Omental fat pad (tissue), 4 donors: ENCODE data around the gene ANKK1. TPM values are rescaled to one million over a fixed set of nuclear protein-coding genes. Genes with fewer than 3 reads are reported as not detected.

Experiments
- ATAC-seq: fragments of 150-250 bp; one replicate; pipeline ENCODE4 v1.9.1; 2016; ENCODE audit warnings: mild to moderate bottlenecking, moderate library complexity; ENCODE audit not compliant: low FRiP score
- DNase-seq: peaks from one replicate; pipeline ENCODE4 v3.0.0-alpha.2; 2019; ENCODE audit warnings: low spot score
- CTCF ChIP-seq, 3 donors: fragments of 450-650 bp; IDR thresholded peaks; one replicate each; pipeline ENCODE4 v1.5.1; 2016 to 2017; ENCODE audit warnings: antibody characterized with exemption in 3 of 3, mild to moderate bottlenecking in 3 of 3, moderate library complexity in 2 of 3
- total RNA-seq, 4 donors: library from RNA; depleted of rRNA; stranded (reverse); fragments of >200 nt; gene quantifications; one replicate each; pipeline ENCODE4 v1.1.0, GENCODE V29; 2016

The ANKK1 gene
- total RNA-seq, 4 donors from 2014 or later: 0.24 to 1.7 TPM; not detected in 2

GRCh38 chr11:113408206-113408605, 20.6 kb downstream of the ANKK1 start:
- no peak for TF ChIP-seq CTCF (IDR thresholded peaks at IDR 0.05)
- DNase-seq (no peak), ATAC-seq (no peak)

- ATAC-seq (no peak), DNase-seq (no peak)
- TF ChIP-seq CTCF (IDR thresholded peaks at IDR 0.05): no peak
Measured at GRCh38 chr11:113408887-113409286, 21.3 kb downstream of the ANKK1 start.

GRCh38 chr11:113409526-113409925, 21.9 kb downstream of the ANKK1 start:
- no peak for DNase-seq
- no peak for TF ChIP-seq CTCF (IDR thresholded peaks at IDR 0.05)
- no peak for ATAC-seq

GRCh38 chr11:113410414-113411135, 23.0 kb downstream of the ANKK1 start:
- DNase-seq: no peak
- ATAC-seq: no peak
- no peak for TF ChIP-seq CTCF (IDR thresholded peaks at IDR 0.05)

GRCh38 chr11:113411536-113411935, 24.0 kb downstream of the ANKK1 start:
- DNase-seq (no peak), ATAC-seq (no peak)
- TF ChIP-seq CTCF (IDR thresholded peaks at IDR 0.05): no peak

- ATAC-seq: no peak
- TF ChIP-seq CTCF (IDR thresholded peaks at IDR 0.05): no peak
- DNase-seq: no peak
Measured at GRCh38 chr11:113412675-113413074, 25.1 kb downstream of the ANKK1 start.

- ATAC-seq (no peak), DNase-seq (no peak)
- TF ChIP-seq CTCF (IDR thresholded peaks at IDR 0.05): no peak
Measured at GRCh38 chr11:113415343-113415742, 27.8 kb downstream of the ANKK1 start.
